H1 (cell line): ENCODE results near the gene S100A16. TPM values are rescaled to one million over a fixed set of nuclear protein-coding genes. Genes with fewer than 3 reads are reported as not detected.

Experiments used
- CTCF ChIA-PET: fragments of 300-600 bp; sonication (Branson Sonifier 250); formaldehyde crosslinking; loops from one replicate; lab custom pipeline; 2021; ENCODE audit not compliant: partially characterized antibody; lab: Charles Lee
- POLR2A ChIA-PET: fragments of 300-600 bp; sonication (Branson Sonifier 250); formaldehyde crosslinking; loops from one replicate; lab custom pipeline; 2021; ENCODE audit warnings: inconsistent platforms; ENCODE audit not compliant: partially characterized antibody; lab: Charles Lee
- DNase-seq, 2 experiments: peaks; one replicate each; pipeline versions ENCODE4 v3.0.0 to v3.0.0-alpha.2; 2010 to 2022; ENCODE audit warnings: low spot score in 2 of 2, low read depth in 1 of 2, mixed read lengths in 1 of 2
- FAIRE-seq: peaks from 2 replicates; lab custom pipeline; 2011; peaks lifted over from hg19 to GRCh38; lab: Jason Lieb, UNC
- H2AFZ ChIP-seq: 2 replicates; pipeline ENCODE4 v1.8.1; 2012; ENCODE audit warnings: low read length, inconsistent platforms
- H2AK5ac ChIP-seq: 2 replicates; pipeline ENCODE4 v1.6.1; 2013; ENCODE audit warnings: low read depth, low read length
- H2BK120ac ChIP-seq: replicated peaks from 2 replicates; pipeline ENCODE3; 2013; ENCODE audit warnings: low read depth, low read length, inconsistent platforms
- H2BK12ac ChIP-seq: 2 replicates; pipeline ENCODE4 v1.6.1; 2013; ENCODE audit warnings: low read depth, low read length
- H2BK15ac ChIP-seq: 2 replicates; pipeline ENCODE4 v1.6.1; 2013; ENCODE audit warnings: low read length
- H2BK20ac ChIP-seq: 2 replicates; pipeline ENCODE4 v1.6.1; 2013; ENCODE audit warnings: low read length
- H2BK5ac ChIP-seq: 2 replicates; pipeline ENCODE4 v1.6.1; 2013; ENCODE audit warnings: low read depth, low read length
- H3K14ac ChIP-seq: 2 replicates; pipeline ENCODE4 v1.6.1; 2013; ENCODE audit warnings: inconsistent platforms; ENCODE audit not compliant: insufficient read length
- H3K18ac ChIP-seq: 2 replicates; pipeline ENCODE4 v1.6.1; 2013; ENCODE audit warnings: low read length; ENCODE audit errors: extremely low read depth
- H3K23ac ChIP-seq: 2 replicates; pipeline ENCODE4 v1.6.1; 2013; ENCODE audit warnings: inconsistent platforms; ENCODE audit not compliant: insufficient read length
- H3K23me2 ChIP-seq: 2 replicates; pipeline ENCODE4 v1.6.1; 2013; ENCODE audit warnings: low read depth, low read length
- H3K27ac ChIP-seq: 2 replicates; pipeline ENCODE4 v1.6.1; 2011; ENCODE audit warnings: low read depth, low read length, inconsistent platforms
- H3K27me3 ChIP-seq, 4 experiments: replicated peaks in 1 of 4; 1 replicate in 1 of 4; 2 replicates in 3 of 4; pipeline versions ENCODE4 v1.6.1 to v1.8.1; 2011 to 2013; ENCODE audit warnings: low read length in 3 of 4, mild to moderate bottlenecking in 3 of 4, inconsistent platforms in 2 of 4, mixed read lengths in 2 of 4, moderate library complexity in 1 of 4; ENCODE audit not compliant: control insufficient read depth in 3 of 4, insufficient read depth in 3 of 4; ENCODE audit errors: extremely low read depth in 1 of 4
- H3K36me3 ChIP-seq, 4 experiments: 2 replicates each; pipeline versions ENCODE4 v1.6.1 to v1.8.1; 2011 to 2013; ENCODE audit warnings: mild to moderate bottlenecking in 4 of 4, low read length in 3 of 4, moderate library complexity in 2 of 4, control low read depth in 1 of 4, inconsistent platforms in 1 of 4; ENCODE audit not compliant: insufficient read depth in 4 of 4, control insufficient read depth in 2 of 4
- H3K4ac ChIP-seq: replicated peaks from 2 replicates; pipeline ENCODE3; 2013; ENCODE audit warnings: low read length, low read depth, mixed read lengths, inconsistent platforms; ENCODE audit not compliant: insufficient read length
- H3K4me1 ChIP-seq, 4 experiments: replicated peaks in 1 of 4; 1 replicate in 1 of 4; 2 replicates in 3 of 4; pipeline versions ENCODE4 v1.6.1 to v1.8.1; 2011 to 2013; ENCODE audit warnings: low read length in 3 of 4, inconsistent platforms in 2 of 4, mixed read lengths in 1 of 4; ENCODE audit not compliant: insufficient read depth in 4 of 4, control insufficient read depth in 3 of 4
- H3K4me2 ChIP-seq, 2 experiments: 2 replicates each; pipeline versions ENCODE4 v1.6.1 to v1.8.1; 2011 to 2013; ENCODE audit warnings: low read depth in 2 of 2, low read length in 2 of 2, control low read depth in 1 of 2, inconsistent platforms in 1 of 2, mild to moderate bottlenecking in 1 of 2; ENCODE audit not compliant: insufficient read depth in 1 of 2
- H3K4me3 ChIP-seq, 4 experiments: fragments of 200-600, 300-600 bp in 1 of 4; sonication (generic), shearing (Covaris generic), sonication (Bioruptor Twin) in 1 of 4; 2 replicates each; pipeline versions ENCODE4 v1.5.1 to v1.8.1; 2011 to 2016; ENCODE audit warnings: low read length in 4 of 4, low read depth in 3 of 4, control low read depth in 2 of 4, inconsistent platforms in 2 of 4, mild to moderate bottlenecking in 2 of 4, mixed read lengths in 1 of 4, moderate library complexity in 1 of 4; ENCODE audit not compliant: insufficient read depth in 2 of 4; ENCODE audit errors: extremely low read depth in 1 of 4
- H3K56ac ChIP-seq: replicated peaks from 2 replicates; pipeline ENCODE3; 2013; ENCODE audit warnings: low read depth, mild to moderate bottlenecking, mixed read lengths, low read length, inconsistent platforms; ENCODE audit not compliant: insufficient read length
- H3K79me1 ChIP-seq: 2 replicates; pipeline ENCODE4 v1.6.1; 2013; ENCODE audit warnings: low read depth, low read length, control low read depth
- H3K79me2 ChIP-seq, 2 experiments: 2 replicates each; pipeline versions ENCODE4 v1.6.1 to v1.8.1; 2012 to 2013; ENCODE audit warnings: low read length in 2 of 2, mild to moderate bottlenecking in 2 of 2, inconsistent platforms in 1 of 2; ENCODE audit not compliant: insufficient read depth in 2 of 2, control insufficient read depth in 1 of 2
- H3K9ac ChIP-seq, 4 experiments: replicated peaks in 1 of 4; 1 replicate in 1 of 4; 2 replicates in 3 of 4; pipeline versions ENCODE4 v1.6.1 to v1.8.1; 2011 to 2013; ENCODE audit warnings: low read depth in 3 of 4, low read length in 3 of 4, control low read depth in 2 of 4, mild to moderate bottlenecking in 2 of 4, moderate library complexity in 2 of 4, inconsistent platforms in 1 of 4; ENCODE audit errors: extremely low read depth in 1 of 4
- H3K9me3 ChIP-seq, 2 experiments: 2 replicates each; pipeline versions ENCODE4 v1.6.1 to v1.8.1; 2012 to 2013; ENCODE audit warnings: mild to moderate bottlenecking in 2 of 2, moderate library complexity in 2 of 2, control low read depth in 1 of 2, inconsistent platforms in 1 of 2, low read depth in 1 of 2, low read length in 1 of 2, mixed read lengths in 1 of 2; ENCODE audit not compliant: insufficient read depth in 2 of 2
- H4K20me1 ChIP-seq, 2 experiments: replicated peaks in 1 of 2; 2 replicates each; pipeline versions ENCODE3 to v1.8.1; 2011 to 2013; ENCODE audit warnings: inconsistent platforms in 2 of 2, low read length in 2 of 2, mild to moderate bottlenecking in 1 of 2; ENCODE audit not compliant: insufficient read depth in 2 of 2, control insufficient read depth in 1 of 2
- H4K5ac ChIP-seq: 2 replicates; pipeline ENCODE4 v1.6.1; 2013; ENCODE audit warnings: low read length, low read depth, mixed read lengths, inconsistent platforms; ENCODE audit not compliant: insufficient read length
- H4K8ac ChIP-seq: 2 replicates; pipeline ENCODE4 v1.8.0; 2013; ENCODE audit warnings: mild to moderate bottlenecking, moderate library complexity, low read length, inconsistent platforms; ENCODE audit not compliant: insufficient read depth; ENCODE audit errors: extremely low read depth
- H4K91ac ChIP-seq: replicated peaks from 2 replicates; pipeline ENCODE3; 2013; ENCODE audit warnings: low read length, mixed read lengths, inconsistent platforms; ENCODE audit not compliant: insufficient read length
- CHD2 ChIP-seq: IDR thresholded peaks from 2 replicates; pipeline ENCODE4 v1.6.1; 2012; ENCODE audit warnings: low read length, improper control_type of control experiment
- KDM5A ChIP-seq: fragments of 200-600 bp; IDR thresholded peaks from 2 replicates; pipeline ENCODE4 v1.7.1; 2012; ENCODE audit warnings: mild to moderate bottlenecking, low read length, inconsistent platforms, mixed read lengths
- SP1 ChIP-seq: IDR thresholded peaks from 2 replicates; pipeline ENCODE4 v1.6.1; 2011; ENCODE audit warnings: low read depth, low read length
- ZNF274 ChIP-seq: IDR thresholded peaks from 2 replicates; pipeline ENCODE4 v1.7.0; 2012; ENCODE audit warnings: low read length, borderline replicate concordance; ENCODE audit errors: extremely low read depth
- whole genome bisulfite sequencing, 2 experiments: shearing (Covaris generic) in 1 of 2; methylation state at CpG; one replicate each; pipeline versions ENCODE4 v1.1.6 to v1.1.7; 2013 to 2015; ENCODE audit warnings: low lambda C conversion rate in 2 of 2, mixed read lengths in 2 of 2, inconsistent platforms in 1 of 2, low coverage in 1 of 2, missing lambda C conversion rate in 1 of 2; ENCODE audit not compliant: insufficient replicate concordance in 2 of 2, insufficient coverage in 1 of 2, insufficient read length in 1 of 2; ENCODE audit errors: extremely low coverage in 1 of 2, missing lambda C conversion rate in 1 of 2; 5-methylcytosine and 5-hydroxymethylcytosine counted together
- polyA plus RNA-seq, 7 experiments: library from polyadenylated mRNA; depleted of rRNA in 3 of 7; stranded (reverse) in 5 of 7; unstranded in 2 of 7; fragments of >200 nt in 5 of 7; fragments of 200-250 nt in 2 of 7; gene quantifications; 1 replicate in 5 of 7; 2 replicates in 1 of 7; 4 replicates in 1 of 7; pipeline versions ENCODE4 v1.2.1 to v1.2.3, GENCODE V29; 2011 to 2013; ENCODE audit warnings: missing spikeins in 2 of 7, mixed read lengths in 2 of 7
- total RNA-seq: library from RNA; stranded (reverse); fragmentation: NEBNext Ultra II Directional; extraction: Animal tissue kit (Norgen Biotek cat#: 25700); gene quantifications from 2 replicates; pipeline ENCODE4 v1.2.1, GENCODE V29; 2021
- TF ChIP-seq, protein P1 (sequence below): IDR thresholded peaks from 2 replicates; pipeline ENCODE4 v1.6.1; 2012; ENCODE audit warnings: low read length, inconsistent platforms

The S100A16 gene
- total and polyA plus RNA-seq, 2 of the 8 experiments (the other 6 are each of a cell fraction or from before 2014, with no cell fraction given) = 14.9 to 61.4 TPM

DNA sequence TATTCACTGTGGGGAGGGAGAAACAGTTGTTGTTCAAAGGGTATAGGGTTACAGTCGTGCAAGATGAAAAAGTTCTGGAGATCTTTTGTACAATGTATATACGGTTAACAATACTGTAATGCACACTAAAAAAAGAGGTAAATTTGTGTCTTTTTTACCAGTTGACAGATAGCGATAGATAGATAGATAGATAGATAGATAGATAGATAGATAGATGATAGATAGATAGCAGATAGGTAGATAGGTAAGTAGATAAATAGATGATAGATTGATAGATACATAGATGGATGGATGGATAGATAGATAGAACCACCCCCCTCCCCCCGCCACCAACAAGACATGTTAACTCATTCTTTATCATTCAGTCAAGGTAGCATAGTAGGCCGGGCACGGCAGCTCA, 10.2 kb downstream of the S100A16 start:
- ChIA-PET CTCF (interaction anchor here (2.8 to 7.9 kb wide), 2 partner anchors 13 to 26 kb away, joined by 16 to 80 read pairs; partner anchors contain the start of genes S100A1, S100A13, S100A14 and S100A16), POLR2A (interaction anchor here (1.6 kb wide), 1 partner anchor 31 kb away, joined by 7 read pairs; the partner anchor contains the start of gene CHTOP)
- no peak overlapping the region for H2BK15ac ChIP-seq
- H4K8ac ChIP-seq = no peak overlapping the region
- no peak overlapping the region for H3K27ac ChIP-seq
- H3K14ac ChIP-seq = no peak overlapping the region
- H3K4me3 ChIP-seq = no peak overlapping the region
- 94% methylated on average over 6 of the region's 6 CpGs; no CpG with 5 or more reads in 1 of the 2 experiments for WGBS, 2 experiments
- H3K56ac ChIP-seq = no peak overlapping the region
- H3K79me2 ChIP-seq = no peaks in the 10 kb centered on the region
- DNase-seq (no peak), FAIRE-seq (no peak)
- H3K9ac ChIP-seq = no peak overlapping the region
- no peak overlapping the region for H2BK5ac ChIP-seq
- no peak overlapping the region for H2BK12ac ChIP-seq
- H2BK120ac ChIP-seq = no peak overlapping the region
- no peak overlapping the region for H3K4me2 ChIP-seq
- H3K23ac ChIP-seq = no peak overlapping the region
- H4K20me1 ChIP-seq = no peaks in the 10 kb centered on the region
- H3K18ac ChIP-seq = no peak overlapping the region
- H3K36me3 ChIP-seq = no peaks in the 10 kb centered on the region
- no peaks in the 10 kb centered on the region for H3K9me3 ChIP-seq
- H3K4ac ChIP-seq = no peak overlapping the region
- no peak overlapping the region for H2AK5ac ChIP-seq
- H4K5ac ChIP-seq = no peak overlapping the region
- no peak overlapping the region for H2BK20ac ChIP-seq
- peaks cover 3 to 10% (median 5%) of the 10 kb centered on the region in 4 experiments; a peak in 4 of 7 replicates for H3K4me1 ChIP-seq
- TF ChIP-seq SP1 (no peak), CHD2 (no peak), ZNF274 (no peak), KDM5A (no peak)
- TF ChIP-seq, protein P1, sequence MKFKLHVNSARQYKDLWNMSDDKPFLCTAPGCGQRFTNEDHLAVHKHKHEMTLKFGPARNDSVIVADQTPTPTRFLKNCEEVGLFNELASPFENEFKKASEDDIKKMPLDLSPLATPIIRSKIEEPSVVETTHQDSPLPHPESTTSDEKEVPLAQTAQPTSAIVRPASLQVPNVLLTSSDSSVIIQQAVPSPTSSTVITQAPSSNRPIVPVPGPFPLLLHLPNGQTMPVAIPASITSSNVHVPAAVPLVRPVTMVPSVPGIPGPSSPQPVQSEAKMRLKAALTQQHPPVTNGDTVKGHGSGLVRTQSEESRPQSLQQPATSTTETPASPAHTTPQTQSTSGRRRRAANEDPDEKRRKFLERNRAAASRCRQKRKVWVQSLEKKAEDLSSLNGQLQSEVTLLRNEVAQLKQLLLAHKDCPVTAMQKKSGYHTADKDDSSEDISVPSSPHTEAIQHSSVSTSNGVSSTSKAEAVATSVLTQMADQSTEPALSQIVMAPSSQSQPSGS = no peak
- H4K91ac ChIP-seq = no peak overlapping the region
- no peaks in the 10 kb centered on the region; the same call in 1 of the 2 replicates for H3K23me2 ChIP-seq
- H2AFZ ChIP-seq = no peak overlapping the region
- no peaks in the 10 kb centered on the region for H3K79me1 ChIP-seq
- H3K27me3 ChIP-seq = no peaks in the 10 kb centered on the region
